DND-41 (cell line): ENCODE results near the gene SLC16A12.

Experiments used
- EZH2 ChIP-seq: IDR thresholded peaks from 3 replicates; pipeline ENCODE4 v1.6.1; 2012; ENCODE audit warnings: borderline replicate concordance, low read depth, mild to moderate bottlenecking, moderate library complexity, low read length, inconsistent platforms; ENCODE audit not compliant: severe bottlenecking
- TF ChIP-seq, protein P1 (sequence below): IDR thresholded peaks from 2 replicates; pipeline ENCODE4 v1.5.1; 2012; ENCODE audit warnings: borderline replicate concordance, low read length, moderate library complexity, mild to moderate bottlenecking; ENCODE audit not compliant: poor library complexity, severe bottlenecking; ENCODE audit errors: extremely low read depth

DNA sequence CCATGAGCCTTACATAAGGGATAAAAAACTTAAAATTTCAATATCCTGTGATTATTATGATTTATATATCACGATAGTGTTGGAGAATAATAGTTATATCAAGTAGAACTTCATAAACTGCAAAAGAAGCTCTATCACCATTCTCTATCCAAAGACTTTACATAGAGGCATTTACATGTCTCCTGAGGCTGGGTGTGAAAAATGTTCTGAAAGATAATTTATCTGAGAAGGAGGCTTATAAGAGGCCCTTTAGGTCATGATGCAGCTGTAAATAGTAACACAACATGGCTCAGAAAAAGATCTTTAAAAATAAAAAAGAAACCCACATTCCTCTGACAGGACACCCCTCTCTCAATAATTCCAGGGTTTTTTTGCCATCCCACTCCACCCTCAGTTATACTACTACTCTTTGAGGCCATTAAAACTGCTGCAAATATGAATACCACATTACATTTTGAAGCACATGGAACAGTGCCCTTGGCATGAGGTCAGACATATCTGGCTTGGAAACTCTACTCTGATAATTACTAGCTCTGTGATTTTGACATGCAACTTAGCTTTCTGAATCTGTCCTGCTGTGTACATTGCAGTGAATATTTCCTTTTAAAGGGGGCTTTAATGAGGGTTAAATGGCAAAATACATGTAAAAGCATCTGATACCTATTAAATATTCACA, 55.5 kb downstream of the SLC16A12 start:
- TF ChIP-seq, protein P1, sequence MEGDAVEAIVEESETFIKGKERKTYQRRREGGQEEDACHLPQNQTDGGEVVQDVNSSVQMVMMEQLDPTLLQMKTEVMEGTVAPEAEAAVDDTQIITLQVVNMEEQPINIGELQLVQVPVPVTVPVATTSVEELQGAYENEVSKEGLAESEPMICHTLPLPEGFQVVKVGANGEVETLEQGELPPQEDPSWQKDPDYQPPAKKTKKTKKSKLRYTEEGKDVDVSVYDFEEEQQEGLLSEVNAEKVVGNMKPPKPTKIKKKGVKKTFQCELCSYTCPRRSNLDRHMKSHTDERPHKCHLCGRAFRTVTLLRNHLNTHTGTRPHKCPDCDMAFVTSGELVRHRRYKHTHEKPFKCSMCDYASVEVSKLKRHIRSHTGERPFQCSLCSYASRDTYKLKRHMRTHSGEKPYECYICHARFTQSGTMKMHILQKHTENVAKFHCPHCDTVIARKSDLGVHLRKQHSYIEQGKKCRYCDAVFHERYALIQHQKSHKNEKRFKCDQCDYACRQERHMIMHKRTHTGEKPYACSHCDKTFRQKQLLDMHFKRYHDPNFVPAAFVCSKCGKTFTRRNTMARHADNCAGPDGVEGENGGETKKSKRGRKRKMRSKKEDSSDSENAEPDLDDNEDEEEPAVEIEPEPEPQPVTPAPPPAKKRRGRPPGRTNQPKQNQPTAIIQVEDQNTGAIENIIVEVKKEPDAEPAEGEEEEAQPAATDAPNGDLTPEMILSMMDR, result no peak
- TF ChIP-seq EZH2, result no peak
